ENCODE data around the gene SLC25A22. TPM values are rescaled to one million over a fixed set of nuclear protein-coding genes. Genes with fewer than 3 reads are reported as not detected.

SLC25A22 gene
- total RNA-seq, 4 donors from 2014 or later: 7.5 to 21.9 (median 12.7) TPM

- TF ChIP-seq CTCF (IDR thresholded peaks at IDR 0.05): no peak
- DNase-seq (ENCODE audit: low spot score): no peak
- ATAC-seq (ENCODE audit: low FRiP score): peak; percentile 5
Observed at GRCh38 chr11:833114-833791, 35.2 kb upstream of the SLC25A22 start.

GRCh38 chr11:832529-833113, 34.5 kb upstream of the SLC25A22 start, which contains the start of gene CD151:
TSS of gene CD151 (plus strand) at chr11:832952. CDS start at chr11:836070, 3,118 bp downstream.
- ATAC-seq (ENCODE audit: low FRiP score): peak; percentile 19
- no peak for TF ChIP-seq CTCF (IDR thresholded peaks at IDR 0.05)
- no peak for DNase-seq (ENCODE audit: low spot score)

- DNase-seq (ENCODE audit: low spot score) (no peak), ATAC-seq (ENCODE audit: low FRiP score) (no peak)
- no peak for TF ChIP-seq CTCF (IDR thresholded peaks at IDR 0.05)
Observed at GRCh38 chr11:831961-832528, 34.0 kb upstream of the SLC25A22 start.

GRCh38 chr11:831118-831864, 33.2 kb upstream of the SLC25A22 start:
- TF ChIP-seq CTCF (IDR thresholded peaks at IDR 0.05): no peak
- DNase-seq (ENCODE audit: low spot score) (no peak), ATAC-seq (ENCODE audit: low FRiP score) (no peak)

- ATAC-seq (ENCODE audit: low FRiP score) (peak; percentile 42), DNase-seq (ENCODE audit: low spot score) (no peak)
- TF ChIP-seq CTCF (IDR thresholded peaks at IDR 0.05): no peak
Observed at GRCh38 chr11:830295-831117, 32.4 kb upstream of the SLC25A22 start.

- ATAC-seq (ENCODE audit: low FRiP score) (no peak), DNase-seq (ENCODE audit: low spot score) (no peak)
- no peak for TF ChIP-seq CTCF (IDR thresholded peaks at IDR 0.05)
Observed at GRCh38 chr11:829847-830294, 31.8 kb upstream of the SLC25A22 start.
